GM12891 (cell line): ENCODE measurements around the gene KCNK5.

Experiments used
- POLR2A ChIP-seq: IDR thresholded peaks from 2 replicates; pipeline ENCODE4 v1.6.1; 2011; ENCODE audit warnings: low read depth, low read length, control low read depth
- POLR2AphosphoS5 ChIP-seq: IDR thresholded peaks from 2 replicates; pipeline ENCODE4 v1.6.1; 2011; ENCODE audit warnings: low read depth, low read length, control low read depth
- TAF1 ChIP-seq: IDR thresholded peaks from 2 replicates; pipeline ENCODE4 v1.6.1; 2011; ENCODE audit warnings: low read depth, low read length, control low read depth

GRCh38 chr6:39199231-39199940, 29.9 kb downstream of the KCNK5 start:
- TF ChIP-seq POLR2A (no peak), TAF1 (no peak), POLR2AphosphoS5 (no peak)
